ENCODE measurements around the gene SLC52A3. TPM values are rescaled to one million over a fixed set of nuclear protein-coding genes. Genes with fewer than 3 reads are reported as not detected.
"Not testable (repeated sequence)": the region's sequence is repeated elsewhere in the genome, so short reads cannot be mapped to it uniquely, and the experiment has no call there.

Gene SLC52A3
- total RNA-seq, 2 experiments from 2014 or later = not detected

DNA sequence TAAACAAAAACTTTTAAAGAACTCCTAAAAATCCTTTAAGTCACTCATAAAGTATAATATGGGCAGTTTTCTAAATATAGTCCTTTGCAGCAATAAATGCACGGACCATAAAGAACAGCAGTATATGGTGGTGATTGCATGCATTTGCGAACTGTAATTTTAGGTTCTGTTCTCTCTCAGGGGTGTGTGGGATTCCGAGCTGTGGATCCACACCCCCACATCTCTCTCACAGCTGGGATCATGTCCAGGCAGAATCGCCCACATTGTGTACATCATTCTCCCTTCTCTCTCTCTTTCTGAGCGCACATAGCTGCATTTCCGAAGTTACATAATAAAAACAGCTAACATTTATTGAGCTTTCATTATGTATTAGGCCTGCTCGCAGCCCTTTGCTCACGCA lies 28.6 kb downstream of the SLC52A3 start:
- ChIA-PET POLR2A (no interaction called here), CTCF (interaction anchor here (1.0 kb wide), 1 partner anchor 25 kb away, joined by 3 read pairs; no protein-coding TSS in a partner anchor)
- Mint-ChIP-seq H3K27ac (no peak overlapping the region), H3K4me3 (no peak overlapping the region), H3K9me3 (peaks cover 9% of the 10 kb centered on the region), H3K4me1 (no peaks in the 10 kb centered on the region), H3K27me3 (no peaks in the 10 kb centered on the region), H3K36me3 (ENCODE audit: low read depth) (no peaks in the 10 kb centered on the region)
- no peak for DNase-seq

GRCh38 chr20:733861-734260 lies 34.4 kb downstream of the SLC52A3 start:
- no peak overlapping the region for H3K27ac Mint-ChIP-seq
- no peaks in the 10 kb centered on the region for H3K4me1 Mint-ChIP-seq
- POLR2A ChIA-PET = no interaction called here
- no peak for DNase-seq
- H3K4me3 Mint-ChIP-seq = no peak overlapping the region
- H3K36me3 Mint-ChIP-seq (ENCODE audit: low read depth) = no peaks in the 10 kb centered on the region
- CTCF ChIA-PET = no interaction called here
- no peaks in the 10 kb centered on the region for H3K9me3 Mint-ChIP-seq
- H3K27me3 Mint-ChIP-seq = peaks cover 19% of the 10 kb centered on the region

- Mint-ChIP-seq H3K27me3 (peaks cover 25% of the 10 kb centered on the region), H3K9me3 (no peaks in the 10 kb centered on the region), H3K4me1 (no peaks in the 10 kb centered on the region), H3K36me3 (ENCODE audit: low read depth) (no peaks in the 10 kb centered on the region), H3K27ac (no peak overlapping the region), H3K4me3 (no peak overlapping the region)
- ChIA-PET CTCF (interaction anchor here (0.9 kb wide), 1 partner anchor 30 kb away, joined by 3 read pairs; no protein-coding TSS in a partner anchor), POLR2A (no interaction called here)
- DNase-seq = no peak
These were observed 35.6 kb downstream of the SLC52A3 start for GRCh38 chr20:732727-733126.

DNA sequence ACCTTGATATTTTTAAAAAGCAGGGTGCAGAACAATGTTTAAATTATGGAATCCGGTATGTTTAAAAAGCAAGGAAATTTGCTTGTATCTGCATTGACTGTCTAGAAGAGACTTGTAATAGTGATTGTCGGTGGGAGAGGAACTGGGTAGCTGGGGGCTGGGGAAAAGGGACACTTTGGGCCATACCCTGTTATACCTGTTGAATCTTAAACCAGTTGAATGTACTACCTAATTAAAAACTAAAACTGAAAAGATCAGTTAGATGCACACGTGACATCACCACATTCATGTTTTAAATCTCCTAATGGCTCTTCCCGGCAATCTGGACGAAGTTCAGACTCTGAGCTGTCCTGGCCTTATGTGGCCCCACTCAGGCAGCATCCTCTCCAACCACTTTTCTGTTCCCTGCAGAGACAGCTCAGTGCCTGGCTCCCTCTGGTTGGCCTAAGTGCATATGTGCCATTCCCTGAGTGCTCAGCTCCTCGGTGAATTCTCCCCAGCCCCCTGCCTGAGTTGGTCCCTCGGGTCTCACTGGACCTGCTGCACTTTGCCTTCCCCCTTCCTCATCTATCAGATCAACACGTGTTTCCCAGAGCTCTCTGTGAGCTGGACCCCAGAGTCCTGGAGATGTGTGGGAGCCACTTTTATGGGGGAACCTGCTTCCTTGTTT lies 36.3 kb downstream of the SLC52A3 start:
- no peaks in the 10 kb centered on the region for H3K4me1 Mint-ChIP-seq
- no peak overlapping the region for H3K27ac Mint-ChIP-seq
- no peak for DNase-seq
- H3K27me3 Mint-ChIP-seq = peaks cover 28% of the 10 kb centered on the region
- H3K4me3 Mint-ChIP-seq = no peak overlapping the region
- POLR2A ChIA-PET = no interaction called here
- CTCF ChIA-PET = interaction anchor here (0.9 kb wide), 1 partner anchor 31 kb away, joined by 3 read pairs; no protein-coding TSS in a partner anchor
- no peaks in the 10 kb centered on the region for H3K36me3 Mint-ChIP-seq (ENCODE audit: low read depth)
- no peaks in the 10 kb centered on the region for H3K9me3 Mint-ChIP-seq

- no peak overlapping the region for H3K4me3 Mint-ChIP-seq
- no peak overlapping the region for H3K27ac Mint-ChIP-seq
- ChIA-PET CTCF (no interaction called here), POLR2A (no interaction called here)
- H3K27me3 Mint-ChIP-seq = peaks cover 39% of the 10 kb centered on the region
- no peaks in the 10 kb centered on the region for H3K36me3 Mint-ChIP-seq (ENCODE audit: low read depth)
- H3K9me3 Mint-ChIP-seq = no peaks in the 10 kb centered on the region
- no peaks in the 10 kb centered on the region for H3K4me1 Mint-ChIP-seq
- DNase-seq = no peak
These were observed 38.3 kb downstream of the SLC52A3 start for GRCh38 chr20:730005-730404.

GRCh38 chr20:728256-728944 lies 39.9 kb downstream of the SLC52A3 start:
- H3K27ac Mint-ChIP-seq = no peak overlapping the region
- H3K4me1 Mint-ChIP-seq = no peaks in the 10 kb centered on the region
- CTCF ChIA-PET = interaction anchor here (0.6 to 1.3 kb wide), 3 partner anchors 17 to 83 kb away, joined by 3 read pairs; no protein-coding TSS in a partner anchor
- POLR2A ChIA-PET = no interaction called here
- DNase-seq = peak; percentile 38
- no peaks in the 10 kb centered on the region for H3K36me3 Mint-ChIP-seq (ENCODE audit: low read depth)
- peaks cover 40% of the 10 kb centered on the region for H3K27me3 Mint-ChIP-seq
- no peak overlapping the region for H3K4me3 Mint-ChIP-seq
- H3K9me3 Mint-ChIP-seq = no peaks in the 10 kb centered on the region

- Mint-ChIP-seq H3K4me3 (no peak overlapping the region), H3K4me1 (no peaks in the 10 kb centered on the region), H3K27me3 (peaks cover 37% of the 10 kb centered on the region), H3K27ac (no peak overlapping the region), H3K9me3 (no peaks in the 10 kb centered on the region), H3K36me3 (ENCODE audit: low read depth) (no peaks in the 10 kb centered on the region)
- CTCF ChIA-PET = interaction anchor here (0.6 kb wide), 1 partner anchor 268 kb away, joined by 3 read pairs; no protein-coding TSS in a partner anchor
- DNase-seq = no peak
- POLR2A ChIA-PET = no interaction called here
These were observed 42.1 kb downstream of the SLC52A3 start for GRCh38 chr20:726160-726559.

DNA sequence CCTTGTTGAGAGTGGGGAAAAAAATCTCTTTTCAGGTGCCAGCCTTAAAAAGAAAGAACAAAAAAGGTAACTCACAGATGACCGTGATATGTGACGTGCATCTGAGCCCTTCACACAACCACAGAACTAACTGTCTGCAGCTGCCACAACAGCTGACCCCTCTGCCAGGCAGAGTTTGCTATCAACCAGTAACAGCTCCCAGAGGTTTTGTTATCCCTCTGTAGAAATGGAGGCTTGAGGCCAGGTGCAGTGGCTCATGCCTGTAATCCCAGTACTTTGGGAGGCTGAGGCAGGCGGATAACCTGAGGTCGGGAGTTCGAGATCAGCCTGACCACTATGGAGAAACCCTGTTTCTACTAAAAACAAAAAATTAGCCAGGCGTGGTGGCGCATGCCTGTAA lies 42.8 kb downstream of the SLC52A3 start:
- H3K27me3 Mint-ChIP-seq = peaks cover 37% of the 10 kb centered on the region
- POLR2A ChIA-PET = no interaction called here
- no peak for DNase-seq
- H3K9me3 Mint-ChIP-seq = no peaks in the 10 kb centered on the region
- CTCF ChIA-PET = interaction anchor here (0.6 kb wide), 1 partner anchor 268 kb away, joined by 3 read pairs; no protein-coding TSS in a partner anchor
- no peaks in the 10 kb centered on the region for H3K4me1 Mint-ChIP-seq
- no peak overlapping the region for H3K4me3 Mint-ChIP-seq
- H3K27ac Mint-ChIP-seq = no peak overlapping the region
- H3K36me3 Mint-ChIP-seq (ENCODE audit: low read depth) = no peaks in the 10 kb centered on the region

DNA sequence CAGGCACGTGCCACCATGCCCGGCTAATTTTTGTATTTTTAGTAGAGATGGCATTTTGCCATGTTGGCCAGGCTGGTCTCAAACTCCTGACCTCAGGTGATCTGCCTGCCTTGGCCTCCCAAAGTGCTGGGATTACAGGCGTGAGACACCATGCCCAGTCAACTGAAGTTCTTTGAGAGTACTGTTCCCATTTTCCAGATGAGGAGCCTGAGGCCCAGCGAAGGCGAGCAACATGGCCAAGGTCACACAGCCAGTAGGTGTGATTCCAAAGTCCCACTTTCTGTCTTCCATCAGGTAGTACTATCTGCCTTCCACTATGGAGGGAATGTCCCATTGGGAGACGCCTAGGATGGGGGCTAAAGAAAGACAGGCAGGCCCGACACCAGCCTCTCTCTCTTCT lies 43.5 kb downstream of the SLC52A3 start:
- POLR2A ChIA-PET; H3K36me3 Mint-ChIP-seq (ENCODE audit: low read depth); H3K27ac Mint-ChIP-seq; H3K4me3 Mint-ChIP-seq; CTCF ChIA-PET; DNase-seq; H3K9me3 Mint-ChIP-seq; H3K4me1 Mint-ChIP-seq: not testable (repeated sequence)
- peaks cover 31% of the 10 kb centered on the region for H3K27me3 Mint-ChIP-seq

- H3K4me3 Mint-ChIP-seq = no peak overlapping the region
- CTCF ChIA-PET = no interaction called here
- POLR2A ChIA-PET = no interaction called here
These were observed 44.5 kb downstream of the SLC52A3 start for GRCh38 chr20:723756-724155.

DNA sequence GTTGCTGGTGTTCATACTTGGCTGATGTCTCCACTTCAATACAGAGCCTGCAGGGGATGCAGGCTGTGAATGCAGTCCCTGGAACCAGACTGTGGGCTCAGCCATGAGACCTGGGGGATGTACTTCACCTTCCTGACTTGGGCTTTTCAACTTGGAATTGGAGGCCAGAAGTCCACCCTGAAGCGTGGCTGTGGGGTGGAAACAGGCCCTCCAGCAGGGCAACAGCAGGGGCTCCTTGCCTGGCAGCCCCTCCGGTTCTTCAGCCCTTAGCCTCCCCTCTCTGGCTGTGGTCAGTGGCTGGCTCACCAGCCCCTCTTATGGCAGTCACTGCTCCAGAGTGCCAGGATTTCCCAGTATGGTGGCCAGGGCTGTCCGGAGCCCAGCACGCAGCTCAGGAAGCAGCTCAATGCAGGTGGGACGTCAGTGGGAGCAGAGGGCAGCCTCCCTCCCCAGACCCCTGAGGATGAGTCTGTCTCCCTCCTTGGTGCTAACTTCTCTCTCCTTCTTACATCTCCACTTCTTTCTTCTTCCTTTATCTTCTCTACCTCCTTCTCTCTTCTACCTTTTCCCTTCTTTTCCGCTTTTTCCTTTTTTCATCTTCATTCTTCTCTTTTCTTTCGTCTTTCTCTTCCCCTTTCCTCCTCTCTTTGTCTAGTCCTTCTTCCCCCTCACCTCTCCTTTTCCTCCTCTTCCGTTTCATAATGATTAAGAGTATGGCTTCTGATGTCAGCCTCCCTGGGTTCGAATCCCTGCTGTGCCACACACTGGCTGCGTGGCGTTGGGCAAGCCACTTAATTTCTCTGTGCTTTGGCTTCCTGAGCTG lies 45.3 kb downstream of the SLC52A3 start:
- Mint-ChIP-seq H3K4me3 (no peak overlapping the region), H3K36me3 (ENCODE audit: low read depth) (no peaks in the 10 kb centered on the region), H3K27me3 (peaks cover 20% of the 10 kb centered on the region), H3K9me3 (no peaks in the 10 kb centered on the region), H3K4me1 (no peaks in the 10 kb centered on the region), H3K27ac (no peak overlapping the region)
- ChIA-PET POLR2A (interaction anchor here (0.8 kb wide), 1 partner anchor 38 kb away, joined by 4 read pairs; no protein-coding TSS in a partner anchor), CTCF (interaction anchor here (1.6 kb wide), 1 partner anchor 18 kb away, joined by 3 read pairs; no protein-coding TSS in a partner anchor)
- DNase-seq = no peak

More at GRCh38 chr20:723756-724155, 44.5 kb downstream of the SLC52A3 start:
- Mint-ChIP-seq H3K27me3 (peaks cover 22% of the 10 kb centered on the region), H3K27ac (no peak overlapping the region), H3K36me3 (ENCODE audit: low read depth) (no peaks in the 10 kb centered on the region), H3K9me3 (no peaks in the 10 kb centered on the region), H3K4me1 (no peaks in the 10 kb centered on the region)
- DNase-seq = no peak

- CTCF ChIA-PET = interaction anchor here (1.6 kb wide), 1 partner anchor 17 kb away, joined by 3 read pairs; no protein-coding TSS in a partner anchor
- Mint-ChIP-seq H3K4me1 (no peaks in the 10 kb centered on the region), H3K36me3 (ENCODE audit: low read depth) (no peaks in the 10 kb centered on the region), H3K27ac (no peak overlapping the region), H3K9me3 (no peaks in the 10 kb centered on the region), H3K27me3 (peaks cover 17% of the 10 kb centered on the region), H3K4me3 (no peak overlapping the region)
- no peak for DNase-seq
- POLR2A ChIA-PET = interaction anchor here (0.8 kb wide), 1 partner anchor 36 kb away, joined by 4 read pairs; no protein-coding TSS in a partner anchor
These were observed 46.4 kb downstream of the SLC52A3 start for GRCh38 chr20:721876-722275.

GRCh38 chr20:719816-720215 lies 48.5 kb downstream of the SLC52A3 start:
- POLR2A ChIA-PET = no interaction called here
- Mint-ChIP-seq H3K27ac (no peak overlapping the region), H3K4me1 (no peaks in the 10 kb centered on the region), H3K4me3 (no peak overlapping the region), H3K27me3 (peaks cover 11% of the 10 kb centered on the region), H3K36me3 (ENCODE audit: low read depth) (no peaks in the 10 kb centered on the region), H3K9me3 (no peaks in the 10 kb centered on the region)
- DNase-seq = no peak
- CTCF ChIA-PET = no interaction called here

Measured in activated CD4-positive, alpha-beta T cell treated with anti-CD3 and anti-CD28 coated beads, Interleukin-2, amount 10 ng/mL, durations not matched to agents 7 days and 5 days (primary cell).